Activated CD4-positive, alpha-beta T cell treated with anti-CD3 and anti-CD28 coated beads, Interleukin-2, amount 10 ng/mL, durations not matched to agents 24 days and 14 days (primary cell): ENCODE results near the gene GALNT13. TPM values are rescaled to one million over a fixed set of nuclear protein-coding genes. Genes with fewer than 3 reads are reported as not detected.

Experiments
- DNase-seq: peaks from one replicate; pipeline ENCODE4 v3.0.0; 2022
- H3K27ac Mint-ChIP-seq: one replicate; pipeline ENCODE4 v1.8.0; 2022; ENCODE audit warnings: mild to moderate bottlenecking, mixed read lengths
- H3K27me3 Mint-ChIP-seq: one replicate; pipeline ENCODE4 v1.8.0; 2022; ENCODE audit warnings: mixed read lengths
- H3K36me3 Mint-ChIP-seq: one replicate; pipeline ENCODE4 v1.8.0; 2022; ENCODE audit warnings: low read depth, mild to moderate bottlenecking, mixed read lengths
- H3K4me1 Mint-ChIP-seq: one replicate; pipeline ENCODE4 v1.8.0; 2021; ENCODE audit warnings: mixed read lengths
- H3K4me3 Mint-ChIP-seq: one replicate; pipeline ENCODE4 v1.8.0; 2022; ENCODE audit warnings: mild to moderate bottlenecking, moderate library complexity, mixed read lengths
- H3K9me3 Mint-ChIP-seq: one replicate; pipeline ENCODE4 v1.8.0; 2021; ENCODE audit warnings: mixed read lengths
- intact Hi-C: fragments of 100-400 bp; cut with micrococcal nuclease; formaldehyde crosslinking; loops from one replicate; pipeline ENCODE4 v1.15.1; 2023
- total RNA-seq: library from RNA; stranded (reverse); gene quantifications from 2 replicates; pipeline ENCODE4 v1.2.3, GENCODE V29; 2022

GALNT13 gene
- total RNA-seq, 1 donor from 2014 or later, result not detected

DNA sequence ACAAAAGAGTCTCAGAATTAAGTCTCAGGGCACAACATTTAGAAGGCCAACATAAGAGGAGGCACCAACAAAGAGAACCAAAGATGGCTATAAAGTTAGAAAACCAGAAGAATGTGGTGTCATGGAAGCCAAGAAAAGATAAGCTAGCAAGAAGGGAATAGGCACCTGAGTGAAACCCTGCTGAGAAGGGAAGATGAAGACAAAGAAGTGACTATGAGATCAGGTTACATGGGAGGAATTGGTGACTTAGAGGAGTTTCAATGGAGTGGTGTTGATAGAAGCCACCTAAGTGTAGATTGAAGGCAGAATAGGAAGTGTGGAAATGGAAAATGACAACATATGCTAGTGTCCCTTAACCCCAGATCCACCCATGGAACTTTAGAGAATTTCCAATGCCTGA is 499.2 kb downstream of the GALNT13 start:
- H3K4me3 Mint-ChIP-seq, result no peak overlapping the region
- DNase-seq, result no peak
- H3K27me3 Mint-ChIP-seq, result no peaks in the 10 kb centered on the region
- H3K27ac Mint-ChIP-seq, result no peak overlapping the region
- H3K9me3 Mint-ChIP-seq, result no peaks in the 10 kb centered on the region
- intact Hi-C loops, result no loop called here
- H3K36me3 Mint-ChIP-seq, result no peaks in the 10 kb centered on the region
- no peaks in the 10 kb centered on the region for H3K4me1 Mint-ChIP-seq

DNA sequence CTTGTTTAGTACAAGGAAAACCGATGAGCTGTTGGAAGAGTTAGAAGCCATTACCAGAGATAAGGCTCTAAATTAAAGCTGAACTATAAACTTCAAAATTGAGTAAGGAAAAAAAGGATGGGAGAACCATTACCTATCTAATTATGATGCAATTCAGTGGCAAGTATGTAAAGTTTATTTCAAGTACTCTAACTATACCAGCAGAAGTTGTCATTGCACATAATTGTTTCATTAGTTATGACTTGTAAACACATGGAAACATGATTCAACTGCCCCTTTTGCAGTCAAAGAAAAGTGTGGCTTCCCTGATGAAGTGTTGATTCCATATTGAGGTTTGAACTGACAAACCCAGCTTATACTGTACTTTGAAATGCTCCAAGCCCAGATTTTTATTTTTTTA is 502.7 kb downstream of the GALNT13 start:
- Mint-ChIP-seq H3K27me3 (no peaks in the 10 kb centered on the region), H3K4me3 (no peak overlapping the region), H3K27ac (no peak overlapping the region), H3K4me1 (no peaks in the 10 kb centered on the region), H3K36me3 (no peaks in the 10 kb centered on the region), H3K9me3 (no peaks in the 10 kb centered on the region)
- DNase-seq, result no peak
- intact Hi-C loops, result no loop called here

DNA sequence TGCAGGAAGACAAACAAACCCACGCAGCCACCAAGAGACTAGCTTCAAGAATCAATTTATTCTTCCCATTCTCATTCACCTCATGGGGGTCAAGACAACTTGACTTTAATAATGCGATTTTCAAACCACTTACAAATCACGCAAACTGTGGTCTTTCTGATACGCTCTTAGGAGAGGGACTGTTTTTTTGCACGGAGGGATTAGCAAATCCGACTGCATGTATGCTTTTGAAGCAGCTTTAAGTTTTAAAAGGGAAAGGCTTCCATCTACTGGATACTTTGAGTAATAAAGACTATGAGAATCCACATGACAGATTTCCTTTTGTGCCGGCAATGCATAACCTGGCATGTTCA is 503.8 kb downstream of the GALNT13 start:
- Mint-ChIP-seq H3K36me3 (no peaks in the 10 kb centered on the region), H3K27me3 (no peaks in the 10 kb centered on the region), H3K4me1 (no peaks in the 10 kb centered on the region), H3K9me3 (no peaks in the 10 kb centered on the region), H3K4me3 (no peak overlapping the region), H3K27ac (no peak overlapping the region)
- no peak for DNase-seq
- intact Hi-C loops, result no loop called here

DNA sequence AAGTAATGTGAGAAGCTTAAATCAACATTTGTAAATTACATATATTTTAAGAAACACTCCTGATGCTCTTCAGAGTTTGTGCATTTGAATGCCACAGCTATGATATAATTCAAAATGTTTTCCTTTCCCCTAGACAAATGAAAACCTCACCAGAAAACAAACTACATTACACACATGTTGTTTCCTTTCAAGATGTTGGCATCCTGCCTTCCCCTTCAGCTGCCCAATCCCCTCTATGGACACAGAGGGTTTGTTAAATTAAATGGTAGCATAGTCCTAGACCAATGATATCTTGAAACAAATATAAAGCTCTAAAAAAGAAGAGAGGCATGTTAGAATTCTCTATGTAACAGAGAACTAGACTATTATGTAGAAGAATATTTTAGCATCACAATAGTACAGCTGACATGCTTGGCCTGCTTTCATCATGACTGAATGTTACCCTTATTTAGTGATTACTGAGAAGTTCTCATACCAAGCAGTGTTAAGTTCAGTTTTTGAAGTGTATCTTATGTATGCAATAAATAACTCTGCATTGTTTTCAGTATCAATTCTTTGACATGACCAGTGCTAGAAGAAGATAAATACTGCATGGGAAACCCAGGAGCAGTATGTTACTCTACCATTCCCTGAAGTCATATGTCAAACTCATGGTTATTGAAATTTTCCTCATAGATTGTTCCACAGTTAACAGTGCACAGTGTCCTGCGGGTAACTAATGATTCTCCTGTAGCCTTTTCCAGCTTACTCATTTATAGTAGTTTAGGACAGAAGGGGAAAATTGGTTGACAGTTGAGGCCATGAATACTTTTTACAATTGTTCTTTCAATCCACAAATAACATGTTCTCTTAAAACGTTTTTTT is 510.4 kb downstream of the GALNT13 start:
- H3K27me3 Mint-ChIP-seq, result no peaks in the 10 kb centered on the region
- DNase-seq, result no peak
- intact Hi-C loops, result no loop called here
- no peaks in the 10 kb centered on the region for H3K36me3 Mint-ChIP-seq
- H3K27ac Mint-ChIP-seq, result no peak overlapping the region
- H3K4me1 Mint-ChIP-seq, result no peaks in the 10 kb centered on the region
- no peaks in the 10 kb centered on the region for H3K9me3 Mint-ChIP-seq
- no peak overlapping the region for H3K4me3 Mint-ChIP-seq

DNA sequence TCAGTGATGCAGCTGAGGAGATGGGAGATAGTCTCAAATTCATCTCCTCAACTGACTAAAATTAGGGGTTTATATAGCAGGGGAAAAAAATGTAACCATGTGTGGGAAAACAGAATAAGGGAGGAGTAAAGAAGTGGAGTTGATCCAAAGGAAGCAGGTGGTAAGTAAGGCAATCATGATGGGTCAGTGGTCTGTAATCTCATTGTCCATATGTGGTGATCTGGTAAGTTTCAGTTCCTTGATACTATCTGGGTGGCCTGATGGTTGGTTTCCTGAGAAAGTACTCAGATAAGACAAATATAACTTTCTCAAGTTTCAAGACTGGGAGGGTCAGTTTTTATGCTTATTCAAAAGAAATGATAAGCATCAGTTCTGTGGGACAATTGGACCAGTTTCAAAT is 514.5 kb downstream of the GALNT13 start:
- no peaks in the 10 kb centered on the region for H3K27me3 Mint-ChIP-seq
- no peaks in the 10 kb centered on the region for H3K9me3 Mint-ChIP-seq
- no peaks in the 10 kb centered on the region for H3K36me3 Mint-ChIP-seq
- no peak overlapping the region for H3K27ac Mint-ChIP-seq
- no peak for DNase-seq
- no peak overlapping the region for H3K4me3 Mint-ChIP-seq
- intact Hi-C loops, result no loop called here
- no peaks in the 10 kb centered on the region for H3K4me1 Mint-ChIP-seq

DNA sequence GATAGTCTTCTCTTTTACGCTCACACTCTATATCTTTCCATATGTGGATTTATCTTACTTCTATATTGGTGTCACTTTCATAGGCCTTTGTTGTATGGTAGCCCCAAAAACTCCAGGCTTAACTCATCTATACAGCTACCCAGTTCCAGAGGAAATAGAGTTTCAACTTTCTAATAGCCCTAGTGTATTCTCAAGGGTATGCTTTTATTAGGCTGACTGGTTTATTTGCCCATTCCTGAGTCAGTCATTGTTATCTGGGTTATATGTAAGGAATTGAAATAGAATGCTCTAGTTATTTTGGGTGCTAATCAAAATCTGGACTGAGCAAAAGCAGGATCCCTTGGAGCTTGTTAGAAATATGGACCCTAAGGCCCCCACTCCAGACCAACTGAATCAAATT is 519.3 kb downstream of the GALNT13 start:
- Mint-ChIP-seq H3K4me1 (no peaks in the 10 kb centered on the region), H3K36me3 (no peaks in the 10 kb centered on the region), H3K27ac (no peak overlapping the region)

DNA sequence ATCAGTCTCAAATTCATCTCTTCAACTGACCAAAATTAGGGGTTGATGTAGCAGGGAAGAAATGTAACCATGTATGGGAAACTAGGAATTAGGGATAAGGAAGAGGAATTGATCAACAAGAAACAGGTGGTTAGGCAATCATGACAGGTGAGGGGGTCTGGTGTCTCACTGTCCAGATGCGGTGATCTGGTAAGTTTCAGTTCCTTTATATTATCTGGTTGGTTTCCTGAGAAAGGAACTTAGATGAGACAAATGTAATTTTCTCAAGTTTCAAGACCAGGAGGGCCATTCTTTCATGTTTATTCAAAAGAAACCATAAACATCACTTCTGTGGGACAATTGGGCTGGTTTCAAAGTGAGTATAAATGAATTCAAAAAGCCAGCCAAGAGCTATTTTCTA is 520.5 kb downstream of the GALNT13 start:
- no peaks in the 10 kb centered on the region for H3K4me1 Mint-ChIP-seq
- no peak overlapping the region for H3K27ac Mint-ChIP-seq
- H3K9me3 Mint-ChIP-seq, result no peaks in the 10 kb centered on the region
- DNase-seq, result no peak
- intact Hi-C loops, result no loop called here
- H3K4me3 Mint-ChIP-seq, result no peak overlapping the region
- no peaks in the 10 kb centered on the region for H3K36me3 Mint-ChIP-seq
- H3K27me3 Mint-ChIP-seq, result no peaks in the 10 kb centered on the region

More for the DNA sequence above, 519.3 kb downstream of the GALNT13 start:
- Mint-ChIP-seq H3K27me3 (no peaks in the 10 kb centered on the region), H3K9me3 (no peaks in the 10 kb centered on the region), H3K4me3 (no peak overlapping the region)
- DNase-seq, result no peak
- intact Hi-C loops, result no loop called here

DNA sequence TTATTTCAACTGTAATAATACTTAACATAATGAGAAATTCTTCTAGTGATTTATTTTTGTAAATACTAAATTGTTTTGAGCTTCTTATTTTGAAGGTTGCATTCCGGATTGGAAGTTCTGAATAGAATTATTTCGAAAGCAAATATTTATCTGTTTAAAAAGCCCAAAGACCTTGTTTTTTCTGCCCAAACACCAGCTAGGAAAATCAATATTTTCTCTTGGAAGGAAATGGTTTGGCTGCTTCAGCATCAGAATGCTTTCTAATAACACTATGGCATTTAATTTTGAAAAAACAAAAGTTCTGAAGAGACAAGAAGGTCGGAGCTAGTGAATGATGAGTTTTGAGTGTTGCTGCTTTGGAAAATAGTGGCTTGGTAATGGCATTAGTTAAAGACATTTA is 522.9 kb downstream of the GALNT13 start:
- no peak overlapping the region for H3K27ac Mint-ChIP-seq
- H3K9me3 Mint-ChIP-seq, result no peaks in the 10 kb centered on the region
- H3K4me1 Mint-ChIP-seq, result no peaks in the 10 kb centered on the region
- no peak overlapping the region for H3K4me3 Mint-ChIP-seq
- no peak for DNase-seq
- H3K36me3 Mint-ChIP-seq, result no peaks in the 10 kb centered on the region
- no peaks in the 10 kb centered on the region for H3K27me3 Mint-ChIP-seq
- intact Hi-C loops, result no loop called here

DNA sequence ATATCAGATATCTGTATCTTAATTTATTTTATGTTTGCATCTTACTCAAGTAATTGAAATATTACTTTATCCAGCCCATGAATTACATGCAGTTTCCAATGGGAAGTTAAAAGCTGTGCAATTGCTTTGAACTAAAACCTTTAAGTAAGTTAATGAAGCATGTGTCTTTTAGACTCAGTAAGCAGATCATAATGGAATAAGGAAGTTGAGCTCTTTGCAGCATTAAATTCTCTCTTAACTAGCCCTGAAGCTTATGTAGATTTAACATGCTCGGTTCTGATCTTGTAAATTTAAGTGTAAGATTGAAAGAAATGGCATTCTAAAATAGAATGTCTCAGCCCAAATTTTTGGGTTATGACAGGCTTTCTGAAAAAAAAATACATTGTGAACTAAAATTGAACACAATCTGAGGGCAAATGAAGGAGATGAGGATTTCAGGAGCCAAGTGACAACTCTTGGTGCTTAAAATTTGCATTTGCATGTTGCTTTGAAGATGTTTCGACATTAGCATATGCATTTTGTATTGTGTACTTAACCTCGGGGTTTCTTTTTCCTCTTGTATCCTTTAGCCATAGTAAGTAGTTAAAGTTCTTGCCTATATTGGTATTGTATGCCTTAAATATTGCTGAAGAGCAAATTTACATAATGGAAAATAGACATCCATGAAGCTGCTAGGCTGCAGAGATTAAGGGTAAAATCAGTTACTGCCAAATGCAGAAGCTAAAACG is 529.0 kb downstream of the GALNT13 start:
- no peaks in the 10 kb centered on the region for H3K36me3 Mint-ChIP-seq
- no peak overlapping the region for H3K4me3 Mint-ChIP-seq
- H3K9me3 Mint-ChIP-seq, result no peaks in the 10 kb centered on the region
- no peaks in the 10 kb centered on the region for H3K4me1 Mint-ChIP-seq
- no peak overlapping the region for H3K27ac Mint-ChIP-seq
- intact Hi-C loops, result no loop called here
- DNase-seq, result no peak
- H3K27me3 Mint-ChIP-seq, result no peaks in the 10 kb centered on the region

DNA sequence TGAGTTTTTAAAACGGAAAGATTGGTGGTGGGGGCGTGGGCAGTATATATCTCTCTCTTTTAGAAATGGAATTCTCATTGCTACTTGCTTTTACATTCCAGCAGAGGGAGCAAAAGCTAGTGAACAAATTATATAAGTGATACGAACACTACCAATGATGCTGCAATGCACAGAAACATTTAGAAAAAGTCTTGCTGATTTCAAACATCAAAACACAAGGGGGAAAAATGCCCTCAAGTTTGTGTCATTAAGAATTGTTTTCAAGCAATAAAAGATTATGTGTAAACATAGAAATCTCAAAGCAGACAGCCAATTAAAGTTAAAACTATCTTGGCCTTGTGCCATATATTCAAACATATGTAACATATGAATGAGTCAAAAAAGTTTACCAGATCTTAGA is 530.5 kb downstream of the GALNT13 start:
- intact Hi-C loops, result no loop called here
- H3K4me3 Mint-ChIP-seq, result no peak overlapping the region
- no peaks in the 10 kb centered on the region for H3K27me3 Mint-ChIP-seq
- no peaks in the 10 kb centered on the region for H3K4me1 Mint-ChIP-seq
- DNase-seq, result no peak
- no peaks in the 10 kb centered on the region for H3K36me3 Mint-ChIP-seq
- no peaks in the 10 kb centered on the region for H3K9me3 Mint-ChIP-seq
- H3K27ac Mint-ChIP-seq, result no peak overlapping the region

DNA sequence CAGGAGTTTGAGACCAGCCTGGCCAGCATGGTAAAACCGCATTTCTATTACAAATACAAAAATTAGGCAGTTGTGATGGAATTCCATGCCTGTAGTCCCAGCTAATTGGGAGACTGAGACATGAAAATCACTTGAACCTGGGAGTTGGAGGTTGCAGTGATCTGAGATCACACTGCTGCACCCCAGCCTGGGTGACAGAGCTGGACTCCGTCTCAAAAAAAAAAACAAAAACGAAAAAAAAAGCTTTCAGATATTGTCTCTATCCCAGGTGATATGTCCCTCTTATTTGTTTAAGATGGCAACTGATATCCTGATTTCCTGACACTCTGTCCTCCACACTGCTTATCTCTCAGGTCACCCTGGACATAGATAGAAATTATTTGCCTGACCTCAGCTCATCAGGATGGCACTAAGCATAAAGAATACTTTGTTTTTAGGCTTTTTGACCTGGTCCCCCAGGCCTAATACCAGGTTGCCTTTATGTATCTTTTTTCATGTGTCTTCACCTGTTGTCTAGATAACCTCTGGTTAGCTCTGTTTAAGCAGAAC is 531.6 kb downstream of the GALNT13 start:
- H3K27me3 Mint-ChIP-seq, result no peaks in the 10 kb centered on the region
- intact Hi-C loops, result no loop called here
- H3K4me1 Mint-ChIP-seq, result no peaks in the 10 kb centered on the region
- no peak overlapping the region for H3K4me3 Mint-ChIP-seq
- no peak for DNase-seq
- H3K36me3 Mint-ChIP-seq, result no peaks in the 10 kb centered on the region
- H3K27ac Mint-ChIP-seq, result no peak overlapping the region
- H3K9me3 Mint-ChIP-seq, result no peaks in the 10 kb centered on the region

DNA sequence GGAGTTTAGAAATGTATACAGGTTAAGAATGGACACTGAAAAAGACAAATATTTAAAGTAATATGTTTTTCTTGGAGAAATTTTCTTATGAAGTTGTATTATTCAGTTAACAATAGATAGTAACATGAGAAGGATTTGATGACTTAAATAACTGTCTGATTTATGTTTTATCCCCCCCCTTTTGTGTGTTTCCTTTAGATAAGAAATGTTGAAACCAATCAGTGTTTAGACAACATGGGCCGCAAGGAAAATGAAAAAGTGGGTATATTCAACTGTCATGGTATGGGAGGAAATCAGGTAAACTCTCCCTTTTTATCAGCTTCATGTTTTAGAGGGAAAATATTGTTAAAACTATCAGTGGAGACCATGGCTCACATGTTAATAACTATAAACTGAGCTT is 537.1 kb downstream of the GALNT13 start:
- no peaks in the 10 kb centered on the region for H3K9me3 Mint-ChIP-seq
- H3K4me1 Mint-ChIP-seq, result no peaks in the 10 kb centered on the region
- no peak overlapping the region for H3K27ac Mint-ChIP-seq
- H3K4me3 Mint-ChIP-seq, result no peak overlapping the region
- no peaks in the 10 kb centered on the region for H3K27me3 Mint-ChIP-seq
- no peak for DNase-seq
- intact Hi-C loops, result no loop called here
- no peaks in the 10 kb centered on the region for H3K36me3 Mint-ChIP-seq

DNA sequence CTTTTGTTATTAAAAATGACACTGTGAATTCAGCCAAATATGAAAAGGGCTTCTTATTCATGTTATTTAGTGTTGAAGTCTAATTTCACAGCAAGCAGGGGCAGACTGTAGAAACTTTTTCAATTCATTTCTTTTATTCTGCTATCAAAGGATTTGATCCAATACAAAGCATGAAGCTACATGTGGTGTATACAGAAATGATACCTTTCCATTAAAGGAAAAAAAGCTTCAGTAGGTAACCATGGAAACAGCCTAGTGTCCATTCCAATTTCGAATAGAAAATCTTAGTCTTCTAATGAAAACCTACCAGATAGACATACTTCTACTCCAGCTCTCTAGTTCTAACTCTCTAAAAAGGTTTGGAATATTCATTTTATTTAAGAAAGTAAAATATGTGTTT is 550.5 kb downstream of the GALNT13 start:
- Mint-ChIP-seq H3K36me3 (no peaks in the 10 kb centered on the region), H3K9me3 (no peaks in the 10 kb centered on the region), H3K27me3 (no peaks in the 10 kb centered on the region), H3K4me3 (no peak overlapping the region), H3K27ac (no peak overlapping the region), H3K4me1 (no peaks in the 10 kb centered on the region)
- no peak for DNase-seq
- intact Hi-C loops, result no loop called here

DNA sequence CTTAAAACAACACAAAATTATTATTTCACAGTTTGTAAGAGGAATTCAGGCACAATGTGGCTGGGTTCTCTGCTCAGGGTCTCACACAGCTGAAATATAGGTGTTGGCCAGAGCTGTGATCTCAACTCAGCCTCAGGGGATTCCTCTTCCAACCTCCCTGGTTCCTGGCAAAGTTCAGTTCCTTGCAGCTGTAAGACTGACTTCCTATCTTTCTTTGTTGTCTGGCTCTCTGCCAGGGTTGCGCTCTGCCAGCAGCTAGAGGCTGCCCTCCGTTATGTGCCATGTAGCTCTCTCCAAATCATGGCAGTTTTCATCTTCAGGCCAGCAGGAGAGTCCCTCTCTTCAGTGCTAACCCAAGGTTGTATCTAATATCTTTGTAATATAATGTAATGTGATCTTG is 554.3 kb downstream of the GALNT13 start:
- no peaks in the 10 kb centered on the region for H3K4me1 Mint-ChIP-seq
- H3K27me3 Mint-ChIP-seq, result no peaks in the 10 kb centered on the region
- no peak overlapping the region for H3K4me3 Mint-ChIP-seq
- intact Hi-C loops, result no loop called here
- H3K9me3 Mint-ChIP-seq, result no peaks in the 10 kb centered on the region
- no peaks in the 10 kb centered on the region for H3K36me3 Mint-ChIP-seq
- DNase-seq, result no peak
- no peak overlapping the region for H3K27ac Mint-ChIP-seq
